Activated CD4-positive, alpha-beta T cell treated with anti-CD3 and anti-CD28 coated beads, Interleukin-2, amount 10 ng/mL, durations not matched to agents 24 days and 14 days (primary cell): ENCODE data around the gene GPR32. TPM values are rescaled to one million over a fixed set of nuclear protein-coding genes. Genes with fewer than 3 reads are reported as not detected.
A peak's percentile ranks its signal among the peaks of the same experiment; 100 is the strongest.

ENCODE experiments used
- DNase-seq: peaks from one replicate; pipeline ENCODE4 v3.0.0; 2022
- H3K27ac Mint-ChIP-seq: one replicate; pipeline ENCODE4 v1.8.0; 2022; ENCODE audit warnings: mild to moderate bottlenecking, mixed read lengths
- H3K27me3 Mint-ChIP-seq: one replicate; pipeline ENCODE4 v1.8.0; 2022; ENCODE audit warnings: mixed read lengths
- H3K36me3 Mint-ChIP-seq: one replicate; pipeline ENCODE4 v1.8.0; 2022; ENCODE audit warnings: low read depth, mild to moderate bottlenecking, mixed read lengths
- H3K4me1 Mint-ChIP-seq: one replicate; pipeline ENCODE4 v1.8.0; 2021; ENCODE audit warnings: mixed read lengths
- H3K4me3 Mint-ChIP-seq: one replicate; pipeline ENCODE4 v1.8.0; 2022; ENCODE audit warnings: mild to moderate bottlenecking, moderate library complexity, mixed read lengths
- H3K9me3 Mint-ChIP-seq: one replicate; pipeline ENCODE4 v1.8.0; 2021; ENCODE audit warnings: mixed read lengths
- intact Hi-C: fragments of 100-400 bp; cut with micrococcal nuclease; formaldehyde crosslinking; loops from one replicate; pipeline ENCODE4 v1.15.1; 2023
- total RNA-seq: library from RNA; stranded (reverse); gene quantifications from 2 replicates; pipeline ENCODE4 v1.2.3, GENCODE V29; 2022

GPR32 gene
- total RNA-seq, 1 donor from 2014 or later = not detected

- Mint-ChIP-seq H3K27me3 (no peaks in the 10 kb centered on the region), H3K27ac (no peak overlapping the region), H3K36me3 (peaks cover 20% of the 10 kb centered on the region), H3K9me3 (no peaks in the 10 kb centered on the region), H3K4me3 (no peak overlapping the region), H3K4me1 (peaks cover 4% of the 10 kb centered on the region)
- no peak for DNase-seq
- intact Hi-C loops = loop anchor here (1.0 kb wide), 1 partner anchor 8 kb away; no protein-coding TSS in a partner anchor
Observed at GRCh38 chr19:50794876-50795663, 24.8 kb downstream of the GPR32 start.

- DNase-seq = no peak
- H3K9me3 Mint-ChIP-seq = no peaks in the 10 kb centered on the region
- intact Hi-C loops = loop anchor here (1.0 kb wide), 1 partner anchor 8 kb away; no protein-coding TSS in a partner anchor
- H3K27ac Mint-ChIP-seq = no peak overlapping the region
- H3K4me3 Mint-ChIP-seq = no peak overlapping the region
- H3K4me1 Mint-ChIP-seq = peaks cover 6% of the 10 kb centered on the region
- H3K27me3 Mint-ChIP-seq = no peaks in the 10 kb centered on the region
- peaks cover 24% of the 10 kb centered on the region for H3K36me3 Mint-ChIP-seq
Observed at GRCh38 chr19:50795664-50796073, 25.4 kb downstream of the GPR32 start.

- intact Hi-C loops = no loop called here
- H3K9me3 Mint-ChIP-seq = no peaks in the 10 kb centered on the region
Observed at GRCh38 chr19:50796128-50796633, 25.9 kb downstream of the GPR32 start.

GRCh38 chr19:50796634-50797428 lies 26.6 kb downstream of the GPR32 start:
- no peak for DNase-seq
- Mint-ChIP-seq H3K4me1 (peaks cover 12% of the 10 kb centered on the region), H3K9me3 (no peaks in the 10 kb centered on the region), H3K36me3 (peaks cover 30% of the 10 kb centered on the region), H3K27ac (no peak overlapping the region), H3K27me3 (no peaks in the 10 kb centered on the region), H3K4me3 (no peak overlapping the region)
- intact Hi-C loops = no loop called here

More at GRCh38 chr19:50796128-50796633, 25.9 kb downstream of the GPR32 start:
- Mint-ChIP-seq H3K27ac (no peak overlapping the region), H3K4me3 (no peak overlapping the region), H3K27me3 (no peaks in the 10 kb centered on the region), H3K36me3 (peaks cover 29% of the 10 kb centered on the region), H3K4me1 (peaks cover 11% of the 10 kb centered on the region)
- no peak for DNase-seq

GRCh38 chr19:50797429-50797780 lies 27.1 kb downstream of the GPR32 start:
- no peaks in the 10 kb centered on the region for H3K27me3 Mint-ChIP-seq
- no peak overlapping the region for H3K27ac Mint-ChIP-seq
- H3K36me3 Mint-ChIP-seq = peaks cover 36% of the 10 kb centered on the region
- intact Hi-C loops = no loop called here
- H3K9me3 Mint-ChIP-seq = no peaks in the 10 kb centered on the region
- DNase-seq = no peak
- peaks cover 16% of the 10 kb centered on the region for H3K4me1 Mint-ChIP-seq
- H3K4me3 Mint-ChIP-seq = no peak overlapping the region

GRCh38 chr19:50797781-50798658 lies 27.8 kb downstream of the GPR32 start:
- H3K4me1 Mint-ChIP-seq = peaks cover 20% of the 10 kb centered on the region
- H3K27ac Mint-ChIP-seq = no peak overlapping the region
- no peaks in the 10 kb centered on the region for H3K27me3 Mint-ChIP-seq
- H3K36me3 Mint-ChIP-seq = peaks cover 42% of the 10 kb centered on the region
- intact Hi-C loops = no loop called here
- H3K9me3 Mint-ChIP-seq = no peaks in the 10 kb centered on the region
- H3K4me3 Mint-ChIP-seq = no peak overlapping the region
- DNase-seq = no peak

- Mint-ChIP-seq H3K27me3 (no peaks in the 10 kb centered on the region), H3K9me3 (no peaks in the 10 kb centered on the region), H3K36me3 (peaks cover 51% of the 10 kb centered on the region), H3K4me3 (no peak overlapping the region), H3K27ac (no peak overlapping the region), H3K4me1 (peaks cover 25% of the 10 kb centered on the region)
- no peak for DNase-seq
- intact Hi-C loops = no loop called here
Observed at GRCh38 chr19:50798659-50799546, 28.6 kb downstream of the GPR32 start.

- no peak overlapping the region for H3K4me3 Mint-ChIP-seq
Observed at GRCh38 chr19:50799547-50799851, 29.2 kb downstream of the GPR32 start.

GRCh38 chr19:50801107-50801506 lies 30.8 kb downstream of the GPR32 start:
- H3K4me3 Mint-ChIP-seq = peak overlapping the region; percentile 39
- no peak for DNase-seq
- peak overlapping the region; percentile 40 for H3K27ac Mint-ChIP-seq
- H3K9me3 Mint-ChIP-seq = no peaks in the 10 kb centered on the region
- intact Hi-C loops = loop anchor here (5.0 to 10.0 kb wide), 3 partner anchors 36 to 304 kb away; partner anchors contain the start of gene CTU1
- H3K36me3 Mint-ChIP-seq = peaks cover 52% of the 10 kb centered on the region
- H3K27me3 Mint-ChIP-seq = no peaks in the 10 kb centered on the region
- peaks cover 27% of the 10 kb centered on the region for H3K4me1 Mint-ChIP-seq

More at GRCh38 chr19:50799547-50799851, 29.2 kb downstream of the GPR32 start:
- no peak for DNase-seq
- Mint-ChIP-seq H3K36me3 (peaks cover 54% of the 10 kb centered on the region), H3K4me1 (peaks cover 22% of the 10 kb centered on the region), H3K27ac (no peak overlapping the region), H3K27me3 (no peaks in the 10 kb centered on the region), H3K9me3 (no peaks in the 10 kb centered on the region)
- intact Hi-C loops = no loop called here

- peaks cover 38% of the 10 kb centered on the region for H3K36me3 Mint-ChIP-seq
- no peaks in the 10 kb centered on the region for H3K27me3 Mint-ChIP-seq
- H3K4me3 Mint-ChIP-seq = peak overlapping the region; percentile 96
- peak; percentile 73 for DNase-seq
- H3K27ac Mint-ChIP-seq = peak overlapping the region; percentile 97
- peaks cover 30% of the 10 kb centered on the region for H3K4me1 Mint-ChIP-seq
- intact Hi-C loops = loop anchor here (1.0 to 10.0 kb wide), 6 partner anchors 9 to 301 kb away; partner anchors contain the start of genes CTU1 and JOSD2
- H3K9me3 Mint-ChIP-seq = no peaks in the 10 kb centered on the region
Observed at GRCh38 chr19:50803633-50804419, 33.6 kb downstream of the GPR32 start.

GRCh38 chr19:50804420-50805272 lies 34.4 kb downstream of the GPR32 start:
- no peaks in the 10 kb centered on the region for H3K27me3 Mint-ChIP-seq
- H3K27ac Mint-ChIP-seq = peak overlapping the region; percentile 97
- H3K4me3 Mint-ChIP-seq = peak overlapping the region; percentile 96
- H3K9me3 Mint-ChIP-seq = no peaks in the 10 kb centered on the region
- peaks cover 30% of the 10 kb centered on the region for H3K4me1 Mint-ChIP-seq
- intact Hi-C loops = loop anchor here (1.0 to 10.0 kb wide), 5 partner anchors 13 to 300 kb away; partner anchors contain the start of genes CTU1 and JOSD2
- peaks cover 38% of the 10 kb centered on the region for H3K36me3 Mint-ChIP-seq
- peak; percentile 99 for DNase-seq
